ENCODE data around the gene RNF186.

RNF186 gene

DNA sequence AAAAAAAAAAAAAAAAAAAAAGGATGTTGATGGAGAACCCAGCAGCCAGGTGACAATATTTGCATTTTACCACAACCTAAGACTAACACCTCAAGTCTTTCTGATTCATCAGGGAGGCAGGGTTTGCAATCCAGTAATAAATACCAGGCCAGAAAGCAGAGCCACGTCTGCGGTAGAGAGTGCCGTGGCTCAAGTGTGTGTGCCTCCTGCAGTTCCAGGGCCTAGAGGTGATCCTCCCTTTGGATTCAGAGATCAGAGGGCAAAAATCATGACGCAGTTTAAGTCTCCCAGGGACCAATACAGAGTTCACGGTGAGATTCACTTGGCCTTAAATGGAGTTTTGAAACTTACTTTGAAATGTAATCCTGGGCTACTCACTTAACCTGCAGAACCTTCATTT is 50.2 kb downstream of the RNF186 start:
- DNase-seq (ENCODE audit: low read depth in 2 of 2): no peak

All from stimulated activated CD4-positive, alpha-beta T cell treated with anti-CD3 and anti-CD28 coated beads, Interleukin-12 subunit alpha, Interleukin-12 subunit beta, amount 100 ng/mL, for 24 hours (primary cell).